HAP-1 (cell line): ENCODE measurements around the gene MXRA7.
A peak's percentile ranks its signal among the peaks of the same experiment; 100 is the strongest.
"Not testable (repeated sequence)": the region's sequence is repeated elsewhere in the genome, so short reads cannot be mapped to it uniquely, and the experiment has no call there.

ENCODE experiments used
- DNase-seq, 2 experiments: peaks; one replicate each; pipeline ENCODE4 v3.0.0-alpha.2; 2016 to 2020; ENCODE audit warnings: low spot score in 2 of 2
- H3K27me3 ChIP-seq: fragments of 250-450 bp; sonication (Bioruptor Pico); 2 replicates; pipeline ENCODE4 v1.5.1; 2020; ENCODE audit warnings: low read depth, mild to moderate bottlenecking, moderate library complexity
- H3K36me3 ChIP-seq: fragments of 250-450 bp; sonication (Bioruptor Pico); replicated peaks from 2 replicates; pipeline ENCODE4 v1.5.1; 2020; ENCODE audit warnings: mild to moderate bottlenecking
- H3K4me1 ChIP-seq: fragments of 250-450 bp; sonication (Bioruptor Pico); 2 replicates; pipeline ENCODE4 v1.5.1; 2020; ENCODE audit warnings: mild to moderate bottlenecking
- H3K4me3 ChIP-seq: fragments of 250-450 bp; sonication (Bioruptor Pico); 2 replicates; pipeline ENCODE4 v1.5.1; 2020; ENCODE audit warnings: mild to moderate bottlenecking, moderate library complexity
- H3K9me3 ChIP-seq: fragments of 250-450 bp; sonication (Bioruptor Pico); 2 replicates; pipeline ENCODE4 v1.5.1; 2020; ENCODE audit warnings: mild to moderate bottlenecking, moderate library complexity
- in situ Hi-C: fragments of 300-500 bp; cut with MboI; formaldehyde crosslinking; loops from 3 replicates; pipeline ENCODE4 v1.14.3; 2020; ENCODE audit warnings: low sequenced_read_pairs, inconsistent platforms, mixed read lengths

Gene MXRA7

GRCh38 chr17:76716839-76717215 is 6.1 kb upstream of the MXRA7 start:
- Histone ChIP-seq H3K36me3 (peaks cover 80% of the 10 kb centered on the region), H3K9me3 (no peaks in the 10 kb centered on the region), H3K4me3 (no peak overlapping the region), H3K27me3 (no peaks in the 10 kb centered on the region), H3K4me1 (peaks cover under 1% of the 10 kb centered on the region)
- no peak for DNase-seq
- in situ Hi-C loops = no loop called here

DNA sequence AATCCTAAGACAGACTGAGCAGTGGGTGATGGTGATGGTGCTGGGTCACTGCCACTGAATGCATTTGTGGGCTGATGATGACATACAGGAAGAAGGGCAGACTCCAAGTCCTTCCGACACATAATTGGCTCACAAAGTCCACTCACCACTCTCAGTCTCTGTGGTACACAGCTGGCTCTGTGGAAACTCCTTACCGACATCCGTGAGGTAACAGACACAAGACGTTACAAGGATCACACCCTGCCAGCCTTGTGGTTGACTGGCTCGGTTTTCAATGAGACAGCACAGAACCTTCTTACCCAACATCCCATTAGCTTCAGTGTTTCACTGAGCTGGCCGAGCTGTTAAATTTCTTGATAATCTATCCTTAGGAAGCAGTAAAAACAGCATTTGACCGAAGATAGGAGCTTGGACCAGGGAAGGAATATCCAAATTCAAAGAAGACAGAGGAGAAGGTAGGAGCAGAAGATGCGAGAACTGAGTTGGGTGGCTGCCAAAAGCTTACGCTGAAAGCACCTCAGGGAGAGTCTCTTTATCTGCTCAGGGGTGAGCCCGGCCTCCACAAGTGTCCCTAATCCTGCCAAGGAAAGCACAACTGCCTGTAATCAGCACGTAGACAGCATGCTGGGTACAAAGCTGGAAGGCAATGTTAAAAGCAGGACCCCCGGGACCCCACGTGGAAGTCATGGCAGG is 5.5 kb upstream of the MXRA7 start:
- no peaks in the 10 kb centered on the region for H3K9me3 ChIP-seq
- in situ Hi-C loops = no loop called here
- no peak for DNase-seq
- no peak overlapping the region for H3K4me3 ChIP-seq
- no peaks in the 10 kb centered on the region for H3K27me3 ChIP-seq
- H3K36me3 ChIP-seq = peaks cover 74% of the 10 kb centered on the region
- peaks cover 6% of the 10 kb centered on the region for H3K4me1 ChIP-seq

DNA sequence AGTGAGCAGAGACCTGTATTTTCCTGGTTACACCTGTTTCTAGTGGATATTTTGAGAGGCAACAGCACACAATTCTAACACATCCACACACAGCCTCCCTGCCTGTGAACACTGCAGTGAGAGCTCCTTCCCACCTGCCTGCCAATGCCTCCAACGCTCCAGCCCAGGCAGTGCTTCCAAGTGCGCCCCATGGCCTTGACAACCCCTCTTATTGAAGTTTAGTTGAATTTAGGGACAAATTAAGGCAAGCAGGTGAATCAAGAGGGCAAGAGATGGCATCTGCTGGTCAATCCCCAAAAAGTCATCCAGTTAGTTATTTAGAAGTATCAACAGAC is 4.7 kb upstream of the MXRA7 start:
- in situ Hi-C loops = no loop called here
- H3K9me3 ChIP-seq = no peaks in the 10 kb centered on the region
- H3K27me3 ChIP-seq = no peaks in the 10 kb centered on the region
- H3K4me1 ChIP-seq = peaks cover 10% of the 10 kb centered on the region
- no peak overlapping the region for H3K4me3 ChIP-seq
- no peak for DNase-seq
- peaks cover 66% of the 10 kb centered on the region for H3K36me3 ChIP-seq

GRCh38 chr17:76714822-76715495 is 4.2 kb upstream of the MXRA7 start:
- Histone ChIP-seq H3K9me3 (no peaks in the 10 kb centered on the region), H3K4me3 (no peak overlapping the region), H3K27me3 (no peaks in the 10 kb centered on the region), H3K36me3 (peaks cover 61% of the 10 kb centered on the region), H3K4me1 (peaks cover 10% of the 10 kb centered on the region)
- peak in 1 of 2 experiments; percentile 87 for DNase-seq
- in situ Hi-C loops = no loop called here

- Histone ChIP-seq H3K27me3 (no peaks in the 10 kb centered on the region), H3K36me3 (peaks cover 55% of the 10 kb centered on the region), H3K4me1 (peaks cover 15% of the 10 kb centered on the region), H3K4me3 (no peak overlapping the region), H3K9me3 (no peaks in the 10 kb centered on the region)
- no peak for DNase-seq
- in situ Hi-C loops = no loop called here
These were observed 3.6 kb upstream of the MXRA7 start for GRCh38 chr17:76714336-76714735.

- Histone ChIP-seq H3K27me3 (no peaks in the 10 kb centered on the region), H3K36me3 (peaks cover 49% of the 10 kb centered on the region), H3K4me1 (peaks cover 21% of the 10 kb centered on the region), H3K9me3 (no peaks in the 10 kb centered on the region), H3K4me3 (no peak overlapping the region)
- no peak for DNase-seq
- in situ Hi-C loops = no loop called here
These were observed 3.0 kb upstream of the MXRA7 start for GRCh38 chr17:76713765-76714164.

GRCh38 chr17:76712321-76712720 is 1.6 kb upstream of the MXRA7 start:
- in situ Hi-C loops, H3K9me3 ChIP-seq, H3K27me3 ChIP-seq, H3K4me3 ChIP-seq, DNase-seq: not testable (repeated sequence)
- Histone ChIP-seq H3K36me3 (peaks cover 36% of the 10 kb centered on the region), H3K4me1 (peaks cover 27% of the 10 kb centered on the region)

DNA sequence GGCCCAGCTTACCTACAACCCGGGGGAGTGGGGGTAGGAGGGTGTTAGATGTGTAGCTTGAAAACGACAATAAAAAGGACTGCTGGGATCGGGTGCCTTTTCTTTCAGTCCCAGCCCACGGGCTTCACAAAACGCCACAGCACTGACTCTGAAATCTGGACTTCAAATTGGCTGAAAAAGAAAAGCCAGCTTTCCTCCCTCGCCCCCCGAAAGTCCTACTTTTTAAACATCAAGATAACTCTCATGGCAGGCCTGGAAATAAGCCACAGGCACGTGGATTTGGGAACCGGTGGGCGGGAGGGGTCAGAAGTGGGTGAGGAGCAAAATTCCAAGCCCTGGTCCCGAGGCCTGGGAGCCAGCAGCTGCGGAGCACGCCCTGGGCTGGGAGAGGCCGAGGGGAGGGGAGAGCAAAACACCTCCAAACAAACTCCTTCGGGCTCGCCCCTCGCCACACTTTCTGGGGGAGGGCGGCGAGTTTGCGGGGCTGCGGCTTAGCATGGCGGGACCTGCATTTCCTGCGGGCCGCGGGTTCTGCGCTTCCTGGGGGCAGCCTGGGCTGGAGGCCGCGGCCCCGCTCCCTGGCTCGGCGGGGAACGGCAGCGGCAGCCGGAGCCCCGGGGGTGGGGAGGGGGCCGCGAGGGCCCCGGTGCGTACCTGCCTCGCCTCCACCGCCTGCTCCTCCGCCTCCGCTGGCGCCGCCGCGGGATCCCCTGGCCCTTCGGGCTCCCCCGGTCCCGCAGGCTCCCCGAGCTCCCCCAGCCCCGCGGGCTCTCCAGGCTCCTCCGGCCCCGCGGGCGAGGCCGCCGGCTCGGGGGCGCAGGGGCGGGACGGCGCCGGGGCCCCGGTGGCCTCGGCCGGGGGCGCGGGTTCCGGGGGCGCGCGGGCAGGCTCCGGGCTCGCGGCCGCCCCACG is 558 bp downstream of the MXRA7 start:
- DNase-seq = peak in 1 of 2 experiments; percentile 42
- Histone ChIP-seq H3K36me3 (peaks cover 18% of the 10 kb centered on the region), H3K4me1 (peaks cover 27% of the 10 kb centered on the region), H3K4me3 (peak overlapping the region; percentile 50)
- H3K27me3 ChIP-seq, in situ Hi-C loops, H3K9me3 ChIP-seq: not testable (repeated sequence)

GRCh38 chr17:76709077-76709950 is 1.5 kb downstream of the MXRA7 start:
- Histone ChIP-seq H3K27me3 (no peaks in the 10 kb centered on the region), H3K9me3 (no peaks in the 10 kb centered on the region), H3K4me3 (peak overlapping the region; percentile 50), H3K4me1 (peaks cover 27% of the 10 kb centered on the region), H3K36me3 (peaks cover 10% of the 10 kb centered on the region)
- DNase-seq = peak; percentile 70 to 86
- in situ Hi-C loops = no loop called here

DNA sequence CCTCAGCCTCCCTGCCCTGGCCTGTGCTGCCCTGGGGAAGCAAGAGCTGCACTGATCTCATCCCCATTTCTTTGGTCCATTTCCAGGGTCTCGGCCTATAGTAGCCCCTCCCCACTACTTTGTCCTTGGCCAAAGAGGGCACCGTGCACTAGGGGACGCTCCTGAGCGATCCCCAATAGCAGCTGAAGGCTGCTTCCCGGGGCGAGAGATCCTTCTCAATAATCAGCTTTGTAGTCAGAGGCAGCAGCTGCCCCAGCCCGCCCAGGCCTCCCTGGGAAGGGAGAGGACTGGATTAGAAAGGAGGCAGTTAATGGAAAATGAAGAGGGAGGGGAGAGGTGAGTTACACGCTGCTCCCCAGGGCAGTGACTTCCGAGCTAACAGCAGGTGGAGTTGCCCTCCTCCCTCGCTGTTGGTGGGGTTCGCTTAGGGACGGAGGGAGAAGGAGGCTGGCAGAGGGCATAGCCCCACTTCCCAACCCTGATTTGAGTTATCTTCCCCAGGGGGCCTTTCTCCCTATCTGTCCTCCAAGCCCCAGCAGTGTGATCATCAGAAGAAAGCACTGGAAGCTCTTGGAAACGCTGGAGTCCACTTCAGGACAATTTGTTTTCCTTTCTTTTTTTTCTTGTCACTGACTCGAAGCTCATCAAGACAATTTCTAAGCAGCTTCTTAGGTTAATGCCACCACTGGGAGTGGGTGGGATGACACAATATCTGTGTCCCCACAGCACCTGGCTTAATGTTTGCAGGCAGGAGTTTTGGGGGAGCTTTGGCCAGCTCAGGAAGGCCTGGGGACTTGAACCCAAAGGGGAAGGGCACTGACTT is 2.6 kb downstream of the MXRA7 start:
- Histone ChIP-seq H3K27me3 (no peaks in the 10 kb centered on the region), H3K4me3 (no peak overlapping the region), H3K36me3 (peaks cover 4% of the 10 kb centered on the region), H3K4me1 (peaks cover 27% of the 10 kb centered on the region), H3K9me3 (no peaks in the 10 kb centered on the region)
- in situ Hi-C loops = no loop called here
- DNase-seq = peak in 1 of 2 experiments; percentile 49

- H3K4me1 ChIP-seq = peaks cover 28% of the 10 kb centered on the region
- H3K4me3 ChIP-seq = no peak overlapping the region
- no peak for DNase-seq
- H3K27me3 ChIP-seq = no peaks in the 10 kb centered on the region
- in situ Hi-C loops = no loop called here
- no peaks in the 10 kb centered on the region; the same call in 1 of the 2 replicates for H3K36me3 ChIP-seq
- no peaks in the 10 kb centered on the region for H3K9me3 ChIP-seq
These were observed 3.9 kb downstream of the MXRA7 start for GRCh38 chr17:76706817-76707216.

DNA sequence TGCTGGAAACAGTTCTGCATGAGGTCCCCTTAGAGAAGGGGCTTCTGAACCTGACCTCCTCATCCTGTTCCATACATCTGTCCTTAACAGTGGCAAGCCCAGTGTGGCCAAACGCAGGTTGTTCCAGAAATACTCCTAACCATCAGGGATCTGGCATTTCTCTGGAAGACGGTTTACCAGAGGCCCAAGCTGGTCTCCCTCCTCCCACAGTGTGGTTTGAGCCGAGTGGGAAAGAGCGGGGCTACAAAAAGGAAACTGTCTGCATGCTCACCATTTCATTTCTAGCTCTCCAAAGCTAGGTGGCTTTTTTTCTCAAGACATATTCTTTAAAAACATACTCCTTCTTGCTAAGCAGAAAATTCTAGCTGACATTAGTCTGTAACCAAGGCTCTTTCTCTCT is 6.0 kb downstream of the MXRA7 start:
- no peak for DNase-seq
- H3K27me3 ChIP-seq = no peaks in the 10 kb centered on the region
- H3K4me3 ChIP-seq = no peak overlapping the region
- in situ Hi-C loops = no loop called here
- peaks cover 19% of the 10 kb centered on the region for H3K4me1 ChIP-seq
- no peaks in the 10 kb centered on the region; the same call in 1 of the 2 replicates for H3K36me3 ChIP-seq
- H3K9me3 ChIP-seq = no peaks in the 10 kb centered on the region
